Heart left ventricle (tissue), 13 donors: ENCODE measurements around the gene OTOGL.

Source experiments
- CTCF ChIP-seq, 12 donors: fragments of 200-600 bp; sonication (generic) in 4 of 12; IDR thresholded peaks; one replicate each; pipeline versions ENCODE4 v1.5.0 to v1.8.0; 2018 to 2022; ENCODE audit warnings: antibody characterized with exemption in 12 of 12, mild to moderate bottlenecking in 5 of 12
- POLR2A ChIP-seq, 2 donors: fragments of 450-650 bp; IDR thresholded peaks; one replicate each; pipeline ENCODE4 v1.6.1; 2017; ENCODE audit warnings: antibody characterized with exemption in 2 of 2, mild to moderate bottlenecking in 2 of 2, moderate library complexity in 2 of 2
- donor health status: ischemic (EF 13 %, LVEDD 7.1; RV severe dilation, severe dysfunction).
- donor health status: DM: no; HTN: yes; CAD: no.
- donor health status: DM: no; HTN: no; CAD: no.
- donor health status: ischemic (EF 25% LVEDD 6.9; RV normal size, moderate dysfunction).
- donor health status: ischemic (EF 25% LVEDD 5.7; RV mildly dilated, moderate dysfunction).
- donor health status: ischemic (EF 35%, LVEDD 5.7; RV mildly dilated, moderate dysfunction).
- donor health status: nonischemic (EF 11% LVEDD 7.7; RV severe dilation, severe dysfunction).
- donor health status: DM: yes; HTN: yes; CAD: no.
- donor health status: PGD.
- donor health status: ischemic (EF 29% LVEDD 5.4; RV normal size, mild dysfunction).
- donor health status: nonischemic (EF 23%, LVEDD 6.1; RV moderate dilation, normal function).

GRCh38 chr12:80420075-80420474, 320.7 kb downstream of the OTOGL start:
- no peak for TF ChIP-seq POLR2A (IDR thresholded peaks at IDR 0.05)
- no peak for TF ChIP-seq CTCF (IDR thresholded peaks at IDR 0.05)
